Measurements from ENCODE around the gene LRWD1.
"Not testable (repeated sequence)": the region's sequence is repeated elsewhere in the genome, so short reads cannot be mapped to it uniquely, and the experiment has no call there.

The LRWD1 gene

GRCh38 chr7:102439963-102440795 is 24.6 kb upstream of the LRWD1 start:
- no peak for DNase-seq (ENCODE audit: low read depth in 2 of 2, low spot score in 1 of 2)

GRCh38 chr7:102444961-102445673 is 19.7 kb upstream of the LRWD1 start:
- DNase-seq (ENCODE audit: low read depth in 2 of 2, low spot score in 1 of 2): no peak

- no peak for DNase-seq (ENCODE audit: low read depth in 2 of 2, low spot score in 1 of 2)
Observed at GRCh38 chr7:102445674-102446071, 19.1 kb upstream of the LRWD1 start.

- no peak for DNase-seq (ENCODE audit: low read depth in 2 of 2, low spot score in 1 of 2)
Observed at GRCh38 chr7:102446387-102447156, 18.2 kb upstream of the LRWD1 start.

GRCh38 chr7:102447311-102447710 is 17.5 kb upstream of the LRWD1 start:
- DNase-seq (ENCODE audit: low read depth in 2 of 2, low spot score in 1 of 2): no peak

- DNase-seq (ENCODE audit: low read depth in 2 of 2, low spot score in 1 of 2): no peak
Observed at GRCh38 chr7:102449136-102449535, 15.6 kb upstream of the LRWD1 start.

GRCh38 chr7:102450242-102450641 is 14.5 kb upstream of the LRWD1 start:
- DNase-seq (ENCODE audit: low read depth in 2 of 2, low spot score in 1 of 2): no peak

GRCh38 chr7:102451371-102452054 is 13.3 kb upstream of the LRWD1 start:
- no peak for DNase-seq (ENCODE audit: low read depth in 2 of 2, low spot score in 1 of 2)

GRCh38 chr7:102452451-102452850 is 12.3 kb upstream of the LRWD1 start:
- no peak for DNase-seq (ENCODE audit: low read depth in 2 of 2, low spot score in 1 of 2)

GRCh38 chr7:102453319-102453718 is 11.5 kb upstream of the LRWD1 start:
- DNase-seq (ENCODE audit: low read depth in 2 of 2, low spot score in 1 of 2): no peak

GRCh38 chr7:102454468-102454867 is 10.3 kb upstream of the LRWD1 start:
- DNase-seq (ENCODE audit: low read depth in 2 of 2, low spot score in 1 of 2): no peak

- not testable (repeated sequence) for DNase-seq (ENCODE audit: low read depth in 2 of 2, low spot score in 1 of 2)
Observed at GRCh38 chr7:102454932-102455331, 9.9 kb upstream of the LRWD1 start.

GRCh38 chr7:102455596-102455995 is 9.2 kb upstream of the LRWD1 start:
- DNase-seq (ENCODE audit: low read depth in 2 of 2, low spot score in 1 of 2): no peak

GRCh38 chr7:102456327-102456726 is 8.5 kb upstream of the LRWD1 start:
- no peak for DNase-seq (ENCODE audit: low read depth in 2 of 2, low spot score in 1 of 2)

- DNase-seq (ENCODE audit: low read depth in 2 of 2, low spot score in 1 of 2): no peak
Observed at GRCh38 chr7:102457352-102457924, 7.3 kb upstream of the LRWD1 start.

- no peak for DNase-seq (ENCODE audit: low read depth in 2 of 2, low spot score in 1 of 2)
Observed at GRCh38 chr7:102459221-102459844, 5.5 kb upstream of the LRWD1 start.

GRCh38 chr7:102460467-102460866 is 4.3 kb upstream of the LRWD1 start:
- DNase-seq (ENCODE audit: low read depth in 2 of 2, low spot score in 1 of 2): no peak

- DNase-seq (ENCODE audit: low read depth in 2 of 2, low spot score in 1 of 2): no peak
Observed at GRCh38 chr7:102463841-102464576, 775 bp upstream of the LRWD1 start.

GRCh38 chr7:102466097-102466496 is 1.3 kb downstream of the LRWD1 start:
- no peak for DNase-seq (ENCODE audit: low read depth in 2 of 2, low spot score in 1 of 2)
